Sciatic nerve (tissue), 2 donors: ENCODE measurements around the gene HOXB6. TPM values are rescaled to one million over a fixed set of nuclear protein-coding genes. Genes with fewer than 3 reads are reported as not detected.

ENCODE experiments used
- ATAC-seq: fragments of 200-7000 bp; cut with Tn5 transposase; one replicate; pipeline ENCODE4 v1.9.1; 2020; ENCODE audit warnings: mild to moderate bottlenecking, moderate library complexity
- DNase-seq: peaks from one replicate; pipeline ENCODE4 v3.0.0-alpha.2; 2020; ENCODE audit warnings: low spot score
- intact Hi-C: fragments of 100-400 bp; cut with DNase I; formaldehyde crosslinking; loops from one replicate; pipeline ENCODE4 v1.14.2; 2022
- total RNA-seq: library from RNA; stranded (reverse); fragmentation: NEBNext Ultra II Directional; extraction: Animal tissue kit (Norgen Biotek cat#: 25700); gene quantifications from one replicate; pipeline ENCODE4 v1.2.1, GENCODE V29; 2021
- donor health status: DM: no; HTN: no; CAD: no.
- donor health status: DM: no; HTN: no; CAD: no.

Gene HOXB6
- total RNA-seq, 1 donor from 2014 or later, result 6.3 TPM

GRCh38 chr17:48636177-48637018 lies 31.6 kb upstream of the HOXB6 start:
- ATAC-seq, result peak; percentile 60
- intact Hi-C loops, result no loop called here
- peak; percentile 82 for DNase-seq

- ATAC-seq (no peak), DNase-seq (peak; percentile 44)
- intact Hi-C loops, result no loop called here
Measured at GRCh38 chr17:48634493-48635208, 29.9 kb upstream of the HOXB6 start.

DNA sequence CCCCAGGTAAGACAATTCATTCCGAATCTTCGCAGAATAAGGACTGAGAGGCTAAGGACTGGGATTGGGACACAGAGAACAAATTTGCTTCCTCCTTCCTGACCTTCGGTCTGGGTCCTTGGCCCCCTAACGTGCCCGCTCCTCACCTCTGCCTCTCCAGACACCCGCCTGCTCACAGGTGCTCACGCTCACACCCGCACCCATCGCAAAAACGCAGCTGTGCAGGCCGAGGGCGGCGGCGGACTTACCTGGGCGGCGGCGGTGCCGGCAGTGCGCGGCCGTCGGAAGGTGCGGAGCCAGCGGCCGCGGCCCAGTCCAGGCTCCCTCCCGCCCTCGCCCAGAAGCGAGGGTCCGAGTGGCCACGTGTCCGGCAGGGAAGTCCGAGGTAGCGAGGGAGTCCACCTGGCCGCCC lies 28.5 kb upstream of the HOXB6 start:
- no peak for ATAC-seq
- DNase-seq, result peak; percentile 46
- intact Hi-C loops, result no loop called here

DNA sequence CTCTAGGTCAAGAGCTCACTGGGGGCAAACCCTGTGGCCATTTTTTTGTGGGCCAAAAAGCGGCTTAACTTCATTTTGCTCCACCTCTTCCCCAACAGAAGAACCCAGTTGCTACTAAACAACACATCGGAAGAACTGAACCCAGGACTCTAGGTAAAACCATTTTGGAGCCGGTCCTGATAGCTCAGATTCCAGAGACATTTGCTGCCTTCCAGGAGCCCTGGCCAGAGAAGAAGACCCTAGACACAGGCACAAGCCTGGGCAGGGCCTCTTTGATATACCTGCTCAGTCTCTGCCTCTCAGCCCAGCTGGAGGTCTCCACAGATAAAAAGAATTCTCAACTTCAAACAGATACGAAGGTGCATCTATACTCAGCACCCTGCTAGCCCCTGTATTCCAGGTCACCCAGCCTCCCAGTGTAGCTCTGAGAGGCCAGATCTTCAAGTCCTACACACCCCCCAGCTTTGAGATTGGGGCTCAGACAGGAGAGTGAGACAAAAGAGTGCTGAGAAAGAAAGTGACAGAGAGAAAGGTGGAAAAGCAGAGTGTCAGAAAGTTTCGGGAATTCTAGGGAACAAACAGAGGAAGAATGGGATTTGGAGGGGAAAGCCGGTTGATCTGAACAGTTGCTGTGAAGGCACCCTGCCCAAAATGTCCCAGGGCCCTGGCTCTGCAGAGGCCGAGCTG lies 27.9 kb upstream of the HOXB6 start:
- DNase-seq (peak; percentile 4), ATAC-seq (no peak)
- intact Hi-C loops, result no loop called here

- intact Hi-C loops, result no loop called here
- ATAC-seq (no peak), DNase-seq (peak; percentile 17)
Measured at GRCh38 chr17:48631693-48632578, 27.1 kb upstream of the HOXB6 start.

GRCh38 chr17:48630925-48631692 lies 26.3 kb upstream of the HOXB6 start:
- peak; percentile 48 for DNase-seq
- ATAC-seq, result no peak
- intact Hi-C loops, result no loop called here

GRCh38 chr17:48630009-48630924 lies 25.5 kb upstream of the HOXB6 start:
- peak; percentile 19 for DNase-seq
- intact Hi-C loops, result no loop called here
- no peak for ATAC-seq

DNA sequence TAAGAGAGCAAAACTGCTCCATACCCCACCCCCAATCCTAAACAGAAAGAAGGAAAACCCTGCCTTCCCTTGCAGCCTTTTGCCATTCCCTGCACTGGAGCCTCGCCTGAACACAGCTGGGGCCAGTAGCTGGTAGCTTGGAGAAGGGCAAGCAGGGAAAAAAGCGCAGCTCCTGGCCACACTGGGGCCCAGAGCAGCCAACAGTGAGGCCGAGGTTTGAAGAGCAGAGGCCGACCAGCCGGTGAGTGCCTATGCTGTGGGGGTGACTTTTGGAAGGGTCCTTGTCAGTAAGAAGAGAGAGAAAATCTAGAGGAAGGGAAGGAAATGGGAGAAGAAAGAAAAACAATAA lies 24.6 kb upstream of the HOXB6 start:
- DNase-seq (no peak), ATAC-seq (no peak)
- intact Hi-C loops, result no loop called here

- peak; percentile 26 for ATAC-seq
- DNase-seq, result peak; percentile 39
- intact Hi-C loops, result no loop called here
Measured at GRCh38 chr17:48628649-48629410, 24.0 kb upstream of the HOXB6 start.

DNA sequence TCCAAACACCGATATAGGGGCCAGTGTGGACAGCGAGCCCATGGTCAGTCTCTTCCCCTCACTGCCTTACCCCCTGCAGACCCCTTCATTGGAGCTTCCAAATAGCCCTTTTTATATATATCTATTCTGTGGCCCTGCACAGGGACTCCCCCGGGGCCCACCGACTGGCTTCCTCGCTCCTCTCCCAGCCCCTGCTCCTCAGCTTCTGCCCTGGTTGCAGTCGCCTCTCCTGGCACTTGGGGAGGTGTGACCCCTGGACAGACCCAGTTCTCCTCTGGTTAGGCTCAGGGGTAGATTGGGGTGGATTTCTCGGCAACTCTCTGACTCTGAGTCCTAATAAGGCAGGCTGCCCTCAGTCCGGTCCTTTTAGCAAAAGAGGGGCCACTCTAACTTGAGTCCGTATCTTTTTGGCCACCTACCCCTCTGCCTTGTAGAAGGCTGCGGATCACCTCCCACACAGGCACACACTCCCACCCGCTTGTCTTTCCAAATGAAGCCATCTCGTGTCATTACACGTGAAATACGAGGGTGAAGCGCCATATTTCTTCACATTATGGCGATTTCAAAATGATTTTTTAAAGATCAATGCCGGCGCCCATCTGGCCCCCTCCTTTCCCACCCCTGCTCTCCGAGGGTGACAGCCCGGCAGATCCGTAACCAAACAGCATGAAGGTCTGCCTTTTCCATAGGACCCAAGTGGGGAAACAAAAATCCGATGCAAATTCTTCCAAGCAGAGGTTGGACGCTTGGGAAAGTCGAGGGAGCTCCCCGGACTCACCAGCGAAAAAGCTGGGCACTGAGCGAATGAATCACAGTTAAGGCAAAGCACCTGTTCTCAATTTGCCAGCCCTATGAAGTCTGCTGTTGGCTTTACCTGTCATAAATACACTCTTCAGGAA lies 23.1 kb upstream of the HOXB6 start:
- ATAC-seq (no peak), DNase-seq (peak; percentile 14)
- intact Hi-C loops, result no loop called here

DNA sequence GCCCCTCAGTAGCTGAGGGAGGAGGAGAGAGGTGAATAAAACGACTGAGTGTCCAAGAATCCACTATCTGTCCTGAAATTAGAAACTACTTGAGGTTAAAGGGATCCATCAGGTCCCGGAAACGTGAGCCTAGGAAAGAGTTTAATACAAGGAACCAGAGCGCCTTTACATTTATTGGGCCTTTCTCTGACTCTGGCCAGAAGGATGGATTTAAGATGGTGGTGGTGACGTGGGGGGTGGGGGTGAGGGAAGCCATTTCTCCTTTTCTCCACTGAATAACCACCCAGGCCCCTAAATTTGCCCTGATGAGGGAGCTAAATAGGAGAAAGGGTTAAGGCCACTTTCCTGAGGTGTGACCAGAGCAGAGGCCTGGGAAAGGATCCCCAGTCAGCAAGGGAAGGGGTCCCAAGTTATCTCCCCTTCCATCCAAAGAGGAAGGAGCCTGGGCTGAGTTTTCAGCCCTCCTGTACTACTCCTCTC lies 22.4 kb upstream of the HOXB6 start:
- DNase-seq (no peak), ATAC-seq (no peak)
- intact Hi-C loops, result no loop called here

GRCh38 chr17:48626245-48627117 lies 21.7 kb upstream of the HOXB6 start, which contains the start of gene HOXB9:
HOXB9 (minus strand) TSS chr17:48626358; CDS start chr17:48626269, 89 bp downstream.
- intact Hi-C loops, result no loop called here
- no peak for ATAC-seq
- DNase-seq, result no peak

DNA sequence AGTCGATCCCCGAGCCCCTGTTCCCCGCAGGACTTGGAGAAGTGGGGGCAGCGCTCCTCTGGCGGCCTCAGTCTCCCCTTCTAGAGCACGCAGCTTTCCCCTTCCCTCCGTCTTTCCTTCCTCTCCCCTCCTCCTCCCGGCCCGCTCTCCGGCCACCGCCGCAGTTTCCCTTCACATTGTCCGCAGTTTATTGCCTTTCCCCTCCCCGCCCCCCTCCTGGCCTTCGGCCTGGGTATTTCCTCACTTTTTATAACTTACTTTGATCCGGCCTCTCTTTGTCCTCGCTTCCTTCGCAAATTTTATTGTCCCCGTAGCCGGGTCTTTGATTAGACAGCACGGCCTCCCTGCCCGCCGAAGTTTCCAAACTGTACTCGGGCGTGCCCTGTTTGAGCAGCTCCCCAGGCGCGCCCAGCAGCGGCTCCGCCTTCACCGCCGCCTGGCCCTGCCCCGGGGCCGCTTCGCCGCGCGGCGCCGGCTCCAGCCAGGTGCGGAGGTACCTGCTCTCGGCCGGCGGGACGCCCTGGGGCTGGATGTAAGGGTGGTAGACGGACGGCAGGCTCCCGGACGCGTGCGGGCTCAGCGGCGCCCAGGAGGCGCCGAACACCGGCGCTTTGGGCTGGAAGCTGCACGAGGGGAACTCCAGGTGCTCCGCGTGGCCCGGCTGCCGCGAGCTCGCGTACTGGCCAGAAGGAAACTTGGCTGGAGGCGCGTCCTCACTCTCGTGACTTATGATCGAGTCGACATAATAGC lies 20.9 kb upstream of the HOXB6 start:
- DNase-seq (no peak), ATAC-seq (no peak)
- intact Hi-C loops, result no loop called here
